SK-N-SH (cell line): ENCODE results near the gene SETD7. TPM values are rescaled to one million over a fixed set of nuclear protein-coding genes. Genes with fewer than 3 reads are reported as not detected.
"Not testable (repeated sequence)": the region's sequence is repeated elsewhere in the genome, so short reads cannot be mapped to it uniquely, and the experiment has no call there.

Experiments used
- CTCF ChIA-PET: fragments of 300-600, 350-600 bp; formaldehyde crosslinking; extraction: SDS; loops from one replicate; lab custom pipeline; 2021; lab: Yijun Ruan, JAX
- POLR2A ChIA-PET: fragments of 350-600 bp; sonication (Branson Sonifier 250); formaldehyde crosslinking; extraction: SDS; loops from one replicate; lab custom pipeline; 2020; ENCODE audit warnings: antibody characterized with exemption, inconsistent platforms; lab: Yijun Ruan, JAX
- DNase-seq: peaks from one replicate; pipeline ENCODE4 v3.0.0; 2012
- H2AFZ ChIP-seq: fragments of 200-600 bp; sonication (generic); 2 replicates; pipeline ENCODE4 v1.8.1; 2016; ENCODE audit warnings: antibody characterized with exemption, mild to moderate bottlenecking, low read depth
- H3F3A ChIP-seq: fragments of 200-600 bp; sonication (generic); replicated peaks from 2 replicates; pipeline ENCODE3; 2016; ENCODE audit warnings: antibody characterized with exemption, mild to moderate bottlenecking; ENCODE audit not compliant: insufficient read depth
- H3K27ac ChIP-seq, 2 experiments: fragments of 200-500 bp in 1 of 2; fragments of 200-600 bp in 1 of 2; sonication (Bioruptor generic) in 1 of 2; sonication (generic), shearing (Covaris generic) in 1 of 2; 2 replicates each; pipeline versions ENCODE4 v1.5.1 to v1.6.1; 2014 to 2016; ENCODE audit warnings: low read depth in 2 of 2, inconsistent platforms in 1 of 2, low read length in 1 of 2, mild to moderate bottlenecking in 1 of 2, mixed read lengths in 1 of 2
- H3K27me3 ChIP-seq: fragments of 200-600 bp; sonication (generic), shearing (Covaris generic); 2 replicates; pipeline ENCODE4 v1.6.1; 2016; ENCODE audit warnings: mixed run types; ENCODE audit not compliant: insufficient read depth
- H3K36me3 ChIP-seq, 2 experiments: fragments of 200-500 bp in 1 of 2; fragments of 200-600 bp in 1 of 2; sonication (Bioruptor generic) in 1 of 2; sonication (generic) in 1 of 2; replicated peaks in 1 of 2; 2 replicates each; pipeline versions ENCODE3 to v1.5.1; 2014 to 2016; ENCODE audit warnings: low read length in 1 of 2, mild to moderate bottlenecking in 1 of 2; ENCODE audit not compliant: insufficient read depth in 2 of 2, control insufficient read depth in 1 of 2
- H3K4me1 ChIP-seq, 2 experiments: fragments of 200-500 bp in 1 of 2; fragments of 200-600 bp in 1 of 2; sonication (Bioruptor generic) in 1 of 2; sonication (generic), shearing (Covaris generic) in 1 of 2; 2 replicates each; pipeline versions ENCODE4 v1.5.1 to v1.6.1; 2014 to 2016; ENCODE audit warnings: low read depth in 1 of 2, low read length in 1 of 2, mixed run types in 1 of 2; ENCODE audit not compliant: insufficient read depth in 2 of 2, control insufficient read depth in 1 of 2
- H3K4me2 ChIP-seq: fragments of 200-600 bp; sonication (generic), shearing (Covaris generic); 2 replicates; pipeline ENCODE4 v1.6.1; 2017; ENCODE audit warnings: mixed run types
- H3K4me3 ChIP-seq, 2 experiments: fragments of 200-500 bp in 1 of 2; fragments of 200-600 bp in 1 of 2; sonication (Bioruptor generic) in 1 of 2; sonication (generic), shearing (Covaris generic) in 1 of 2; 2 replicates each; pipeline versions ENCODE4 v1.5.1 to v1.8.1; 2014 to 2016; ENCODE audit warnings: low read depth in 2 of 2, inconsistent platforms in 1 of 2, low read length in 1 of 2, mild to moderate bottlenecking in 1 of 2, mixed read lengths in 1 of 2, moderate library complexity in 1 of 2
- H3K79me2 ChIP-seq: fragments of 200-600 bp; sonication (generic); 2 replicates; pipeline ENCODE4 v1.8.1; 2017; ENCODE audit warnings: mild to moderate bottlenecking; ENCODE audit not compliant: insufficient read depth
- H3K9ac ChIP-seq: fragments of 200-600 bp; sonication (generic); 2 replicates; pipeline ENCODE4 v1.6.1; 2017; ENCODE audit warnings: mixed run types
- H3K9me2 ChIP-seq: fragments of 200-600 bp; sonication (generic); 2 replicates; pipeline ENCODE4 v1.6.1; 2017; ENCODE audit warnings: mixed run types
- H3K9me3 ChIP-seq: fragments of 200-600 bp; sonication (generic); 2 replicates; pipeline ENCODE4 v1.6.1; 2017; ENCODE audit warnings: mixed run types, mild to moderate bottlenecking, moderate library complexity
- H4K20me1 ChIP-seq: fragments of 200-600 bp; sonication (generic); 2 replicates; pipeline ENCODE4 v1.6.1; 2017; ENCODE audit warnings: mild to moderate bottlenecking, mixed run types; ENCODE audit not compliant: insufficient read depth
- FOXM1 ChIP-seq: IDR thresholded peaks from 2 replicates; pipeline ENCODE4 v1.4.0; 2012; ENCODE audit warnings: low read depth, mild to moderate bottlenecking
- GABPA ChIP-seq: IDR thresholded peaks from 2 replicates; pipeline ENCODE4 v1.4.0; 2012; ENCODE audit warnings: low read depth, mild to moderate bottlenecking
- MEF2A ChIP-seq: IDR thresholded peaks from 2 replicates; pipeline ENCODE4 v1.4.0; 2012; ENCODE audit warnings: low read depth, borderline replicate concordance
- RAD21 ChIP-seq: IDR thresholded peaks from 2 replicates; pipeline ENCODE4 v1.6.1; 2012; ENCODE audit warnings: mild to moderate bottlenecking, low read length
- RCOR1 ChIP-seq: fragments of 150-350 bp; IDR thresholded peaks from 2 replicates; pipeline ENCODE4 v1.6.1; 2017; ENCODE audit warnings: antibody characterized with exemption, low read length
- SMC3 ChIP-seq: IDR thresholded peaks from 2 replicates; pipeline ENCODE4 v1.6.1; 2012; ENCODE audit warnings: low read depth, low read length, improper control_type of control experiment
- TAF1 ChIP-seq: IDR thresholded peaks from 2 replicates; pipeline ENCODE4 v1.6.1; 2012; ENCODE audit warnings: low read depth, mild to moderate bottlenecking, low read length, moderate library complexity, borderline replicate concordance
- TEAD4 ChIP-seq: IDR thresholded peaks from 2 replicates; pipeline ENCODE4 v1.4.0; 2012; ENCODE audit warnings: mild to moderate bottlenecking, borderline replicate concordance; ENCODE audit not compliant: insufficient read depth
- WGBS: methylation state at CpG from one replicate; pipeline ENCODE4 v1.1.6; 2017; ENCODE audit warnings: low lambda C conversion rate; 5-methylcytosine and 5-hydroxymethylcytosine counted together
- polyA plus RNA-seq, 3 experiments: library from polyadenylated mRNA; depleted of rRNA; stranded (reverse); fragments of >200 nt; gene quantifications; 2 replicates each; pipeline ENCODE4 v1.2.3, GENCODE V29; 2012

Gene SETD7
- polyA plus RNA-seq, 1 of the 3 experiments (the other 2 are of a cell fraction): 5.0 TPM

DNA sequence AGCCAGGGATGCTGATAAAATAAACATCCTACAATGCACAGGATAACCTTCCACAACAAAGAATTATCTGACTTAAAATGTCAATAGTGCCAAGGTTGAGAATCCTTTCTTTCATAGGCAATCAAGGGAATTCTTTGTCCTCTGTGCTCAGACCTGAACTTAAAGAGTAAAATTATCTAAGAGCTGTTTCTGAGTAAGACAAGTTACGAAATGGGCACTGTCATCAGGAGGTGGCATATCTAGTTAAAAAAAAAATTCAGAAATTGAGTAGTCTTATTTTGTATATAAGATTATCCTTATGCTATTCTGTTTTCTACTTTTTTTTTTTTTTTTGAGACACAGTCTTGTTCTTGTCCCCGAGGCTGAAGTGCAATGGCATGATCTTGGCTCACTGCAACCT, 105.4 kb downstream of the SETD7 start:
- no peak for DNase-seq
- Histone ChIP-seq H3F3A (peaks cover 16% of the 10 kb centered on the region), H3K9ac (no peak overlapping the region), H3K9me2 (no peaks in the 10 kb centered on the region), H3K9me3 (no peaks in the 10 kb centered on the region), H3K79me2 (peaks cover 33% of the 10 kb centered on the region), H2AFZ (no peak overlapping the region), H3K27ac (no peak overlapping the region), H3K4me1 (peaks cover 4 to 9% of the 10 kb centered on the region in 2 experiments; a peak in 3 of 4 replicates), H3K4me3 (no peak overlapping the region), H3K36me3 (peaks cover 0 to 12% of the 10 kb centered on the region in 2 experiments), H3K27me3 (no peaks in the 10 kb centered on the region), H3K4me2 (no peak overlapping the region), H4K20me1 (0 out of 2 replicates have a peak, but pooled peaks cover 1% of the 10 kb centered on the region)
- ChIA-PET CTCF (interaction anchor here (0.7 kb wide), 1 partner anchor 207 kb away, joined by 3 read pairs; no protein-coding TSS in a partner anchor), POLR2A (no interaction called here)
- TF ChIP-seq MEF2A (no peak), SMC3 (no peak), GABPA (no peak), RAD21 (no peak), TAF1 (no peak), RCOR1 (no peak), TEAD4 (no peak), FOXM1 (no peak)
- 95% methylated on average over 2 of the region's 2 CpGs for WGBS

DNA sequence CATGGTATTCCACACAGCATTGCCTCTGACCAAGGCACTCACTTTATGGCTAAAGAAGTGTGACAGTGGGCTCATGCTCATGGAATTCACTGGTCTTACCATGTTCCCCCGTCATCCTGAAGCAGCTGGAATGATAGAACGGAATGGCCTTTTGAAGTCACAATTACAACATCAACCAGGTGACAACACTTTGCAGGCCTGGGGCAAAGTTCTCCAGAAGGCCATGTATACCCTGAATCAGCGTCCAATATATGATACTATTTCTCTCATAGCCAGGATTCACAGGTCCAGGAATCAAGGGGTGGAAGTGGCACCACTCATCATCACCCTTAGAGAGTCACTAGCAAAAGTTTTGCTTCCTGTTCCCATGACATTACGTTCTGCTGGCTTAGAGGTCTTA, 108.9 kb downstream of the SETD7 start:
- H2AFZ ChIP-seq, CTCF ChIA-PET, DNase-seq, H3K9ac ChIP-seq, H3K9me3 ChIP-seq, H3K9me2 ChIP-seq, H3K4me1 ChIP-seq, H3K4me2 ChIP-seq, POLR2A ChIA-PET, H4K20me1 ChIP-seq, H3K27me3 ChIP-seq, H3K27ac ChIP-seq, H3K4me3 ChIP-seq, H3F3A ChIP-seq: not testable (repeated sequence)
- Histone ChIP-seq H3K79me2 (peaks cover 18% of the 10 kb centered on the region), H3K36me3 (peaks cover 0 to 12% of the 10 kb centered on the region in 2 experiments)
- WGBS: 97% methylated on average over 4 of the region's 4 CpGs

Other genes with a start within 250 kb of the SETD7 start
- gene RAB33B, start 102.1 kb downstream of the SETD7 start, polyA plus RNA-seq (2012; rRNA removed): 2.3 and 2.6 TPM in 2 replicates
- 26.5 and 32.1 TPM in 2 replicates for gene MGST2, start 109.6 kb upstream of the SETD7 start, polyA plus RNA-seq (2012; rRNA removed)